WTC11 (cell line): ENCODE results near the gene LEF1. TPM values are rescaled to one million over a fixed set of nuclear protein-coding genes. Genes with fewer than 3 reads are reported as not detected.

Experiments
- ATAC-seq: fragments of 200-7000 bp; cut with Tn5 transposase; 2 replicates; pipeline ENCODE4 v1.10.0; 2021; ENCODE audit warnings: mild to moderate bottlenecking, moderate library complexity
- CTCF ChIA-PET: fragments of 300-600 bp; sonication (Branson Sonifier 250); formaldehyde crosslinking; loops from one replicate; lab custom pipeline; 2021; ENCODE audit warnings: antibody characterized with exemption; lab: Charles Lee
- POLR2A ChIA-PET: fragments of 350-600 bp; sonication (Branson Sonifier 250); formaldehyde crosslinking; loops from one replicate; lab custom pipeline; 2021; ENCODE audit warnings: antibody characterized with exemption; lab: Charles Lee
- DNase-seq: peaks from one replicate; pipeline ENCODE4 v3.0.0; 2021; ENCODE audit warnings: low spot score
- H3K27ac Mint-ChIP-seq: 2 replicates; pipeline ENCODE4 v1.8.0; 2021; ENCODE audit warnings: mixed read lengths
- H3K27me3 Mint-ChIP-seq: 2 replicates; pipeline ENCODE4 v1.8.0; 2021; ENCODE audit warnings: low read depth, mild to moderate bottlenecking, moderate library complexity, mixed read lengths
- H3K36me3 Mint-ChIP-seq: 2 replicates; pipeline ENCODE4 v1.8.0; 2021; ENCODE audit warnings: mixed read lengths
- H3K4me1 Mint-ChIP-seq: 2 replicates; pipeline ENCODE4 v1.8.0; 2022; ENCODE audit warnings: mixed read lengths
- H3K4me3 Mint-ChIP-seq: 2 replicates; pipeline ENCODE4 v1.8.0; 2021; ENCODE audit warnings: mild to moderate bottlenecking, moderate library complexity, mixed read lengths
- H3K9me3 Mint-ChIP-seq: 2 replicates; pipeline ENCODE4 v1.8.0; 2021; ENCODE audit warnings: mixed read lengths
- ARID4B ChIP-seq: sonication (generic); formaldehyde crosslinking; IDR thresholded peaks from 2 replicates; pipeline ENCODE4 v1.8.0; 2023; ENCODE audit warnings: missing genetic modification reagents, mild to moderate bottlenecking, borderline replicate concordance
- ATF3 ChIP-seq: sonication (generic); formaldehyde crosslinking; conservative IDR thresholded peaks from 2 replicates; pipeline ENCODE4 v1.8.1; 2022; ENCODE audit warnings: mild to moderate bottlenecking, missing genetic modification reagents
- CREM ChIP-seq: sonication (generic); formaldehyde crosslinking; IDR thresholded peaks from 2 replicates; pipeline ENCODE4 v1.8.1; 2022; ENCODE audit warnings: mild to moderate bottlenecking, missing genetic modification reagents, moderate library complexity
- E2F4 ChIP-seq: sonication (generic); formaldehyde crosslinking; IDR thresholded peaks from 2 replicates; pipeline ENCODE4 v1.8.1; 2022; ENCODE audit warnings: low read depth, mild to moderate bottlenecking, moderate library complexity, missing genetic modification reagents, borderline replicate concordance
- FOXJ3 ChIP-seq: sonication (generic); formaldehyde crosslinking; IDR thresholded peaks from 2 replicates; pipeline ENCODE4 v1.9.0; 2021; ENCODE audit warnings: missing genetic modification reagents, mild to moderate bottlenecking, borderline replicate concordance
- GABPB1 ChIP-seq: sonication (generic); formaldehyde crosslinking; IDR thresholded peaks from 2 replicates; pipeline ENCODE4 v1.8.1; 2023; ENCODE audit warnings: mild to moderate bottlenecking, missing genetic modification reagents
- JUN ChIP-seq: sonication (generic); formaldehyde crosslinking; IDR thresholded peaks from 2 replicates; pipeline ENCODE4 v1.8.0; 2023; ENCODE audit warnings: mild to moderate bottlenecking, missing genetic modification reagents
- MXD4 ChIP-seq: fragments of 250-450 bp; sonication (Bioruptor Pico); IDR thresholded peaks from 2 replicates; pipeline ENCODE4 v1.8.0; 2021; ENCODE audit warnings: mild to moderate bottlenecking, moderate library complexity, borderline replicate concordance
- NR1H2 ChIP-seq: sonication (generic); formaldehyde crosslinking; IDR thresholded peaks from 2 replicates; pipeline ENCODE4 v1.9.0; 2021; ENCODE audit warnings: mild to moderate bottlenecking, moderate library complexity, missing genetic modification reagents
- RORB ChIP-seq: fragments of 250-450 bp; sonication (Bioruptor Pico); IDR thresholded peaks from 2 replicates; pipeline ENCODE4 v1.9.0; 2021; ENCODE audit warnings: mild to moderate bottlenecking
- SMAD4 ChIP-seq: sonication (generic); formaldehyde crosslinking; IDR thresholded peaks from 2 replicates; pipeline ENCODE4 v1.8.0; 2022; ENCODE audit warnings: mild to moderate bottlenecking, missing genetic modification reagents
- SOX15 ChIP-seq: fragments of 250-450 bp; sonication (Bioruptor Pico); IDR thresholded peaks from 2 replicates; pipeline ENCODE4 v1.9.0; 2021; ENCODE audit warnings: mild to moderate bottlenecking
- SP1 ChIP-seq: sonication (generic); formaldehyde crosslinking; conservative IDR thresholded peaks from 2 replicates; pipeline ENCODE4 v1.8.1; 2022; ENCODE audit warnings: missing genetic modification reagents
- TEAD1 ChIP-seq: sonication (generic); formaldehyde crosslinking; IDR thresholded peaks from 2 replicates; pipeline ENCODE4 v1.8.0; 2022; ENCODE audit warnings: mild to moderate bottlenecking, missing genetic modification reagents
- USF1 ChIP-seq: sonication (generic); formaldehyde crosslinking; IDR thresholded peaks from 2 replicates; pipeline ENCODE4 v1.8.0; 2022; ENCODE audit warnings: mild to moderate bottlenecking, missing genetic modification reagents
- ZNF232 ChIP-seq: sonication (generic); formaldehyde crosslinking; IDR thresholded peaks from 2 replicates; pipeline ENCODE4 v1.8.0; 2022; ENCODE audit warnings: mild to moderate bottlenecking, missing genetic modification reagents
- ZNF423 ChIP-seq: fragments of 250-450 bp; sonication (Bioruptor Pico); IDR thresholded peaks from 2 replicates; pipeline ENCODE4 v2.1.2; 2022; ENCODE audit warnings: mild to moderate bottlenecking, moderate library complexity
- ZNF425 ChIP-seq: fragments of 250-450 bp; sonication (Bioruptor Pico); conservative IDR thresholded peaks from 2 replicates; pipeline ENCODE4 v1.9.0; 2021; ENCODE audit warnings: mild to moderate bottlenecking
- total RNA-seq: library from RNA; stranded (reverse); gene quantifications from 3 replicates; pipeline ENCODE4 v1.2.3, GENCODE V29; 2021
- TF ChIP-seq, protein P1 (sequence below): sonication (generic); formaldehyde crosslinking; IDR thresholded peaks from 2 replicates; pipeline ENCODE4 v1.8.1; 2022; ENCODE audit warnings: mild to moderate bottlenecking, moderate library complexity, missing genetic modification reagents
- TF ChIP-seq, protein P2 (sequence below): fragments of 250-450 bp; sonication (Bioruptor Pico); IDR thresholded peaks from 2 replicates; pipeline ENCODE4 v1.9.0; 2021; ENCODE audit warnings: moderate library complexity, mild to moderate bottlenecking, inconsistent platforms, borderline replicate concordance

Gene LEF1
- total RNA-seq, 1 experiment from 2014 or later: 1.3 TPM

GRCh38 chr4:108170631-108171338 lies 2.1 kb upstream of the LEF1 start:
- Mint-ChIP-seq H3K27ac (no peak overlapping the region), H3K9me3 (no peaks in the 10 kb centered on the region), H3K27me3 (peaks cover 98% of the 10 kb centered on the region), H3K4me3 (peak overlapping the region; percentile 81), H3K36me3 (no peaks in the 10 kb centered on the region), H3K4me1 (peaks cover 51% of the 10 kb centered on the region)
- ATAC-seq (no peak), DNase-seq (no peak)
- no peak for TF ChIP-seq E2F4
- TF ChIP-seq, protein P1, sequence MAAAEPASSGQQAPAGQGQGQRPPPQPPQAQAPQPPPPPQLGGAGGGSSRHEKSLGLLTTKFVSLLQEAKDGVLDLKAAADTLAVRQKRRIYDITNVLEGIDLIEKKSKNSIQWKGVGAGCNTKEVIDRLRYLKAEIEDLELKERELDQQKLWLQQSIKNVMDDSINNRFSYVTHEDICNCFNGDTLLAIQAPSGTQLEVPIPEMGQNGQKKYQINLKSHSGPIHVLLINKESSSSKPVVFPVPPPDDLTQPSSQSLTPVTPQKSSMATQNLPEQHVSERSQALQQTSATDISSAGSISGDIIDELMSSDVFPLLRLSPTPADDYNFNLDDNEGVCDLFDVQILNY (CRISPR knock-in tag): no peak
- no peak for TF ChIP-seq FOXJ3 (CRISPR knock-in tag)
- no peak for TF ChIP-seq ZNF425
- no peak for TF ChIP-seq RORB
- TF ChIP-seq ZNF232 (CRISPR knock-in tag): no peak
- no peak for TF ChIP-seq SP1
- no peak for TF ChIP-seq SMAD4 (CRISPR knock-in tag)
- TF ChIP-seq TEAD1 (CRISPR knock-in tag): no peak
- TF ChIP-seq JUN (CRISPR knock-in tag): no peak
- no peak for TF ChIP-seq SOX15 (CRISPR knock-in tag)
- no peak for TF ChIP-seq USF1 (CRISPR knock-in tag)
- no peak for TF ChIP-seq CREM
- no peak for TF ChIP-seq ATF3
- TF ChIP-seq, protein P2, sequence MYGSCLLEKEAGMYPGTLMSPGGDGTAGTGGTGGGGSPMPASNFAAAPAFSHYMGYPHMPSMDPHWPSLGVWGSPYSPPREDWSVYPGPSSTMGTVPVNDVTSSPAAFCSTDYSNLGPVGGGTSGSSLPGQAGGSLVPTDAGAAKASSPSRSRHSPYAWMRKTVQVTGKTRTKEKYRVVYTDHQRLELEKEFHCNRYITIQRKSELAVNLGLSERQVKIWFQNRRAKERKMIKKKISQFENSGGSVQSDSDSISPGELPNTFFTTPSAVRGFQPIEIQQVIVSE: no peak
- ChIA-PET POLR2A (no interaction called here), CTCF (no interaction called here)

- ChIA-PET POLR2A (no interaction called here), CTCF (no interaction called here)
- peaks cover 55% of the 10 kb centered on the region for H3K4me1 Mint-ChIP-seq
- H3K27ac Mint-ChIP-seq: no peak overlapping the region
- peaks cover 98% of the 10 kb centered on the region for H3K27me3 Mint-ChIP-seq
- no peak for DNase-seq
- no peak for ATAC-seq
- H3K4me3 Mint-ChIP-seq: peak overlapping the region; percentile 81
- TF ChIP-seq GABPB1 (CRISPR knock-in tag) (no peak), MXD4 (CRISPR knock-in tag) (no peak)
- H3K36me3 Mint-ChIP-seq: no peaks in the 10 kb centered on the region
- H3K9me3 Mint-ChIP-seq: no peaks in the 10 kb centered on the region
Observed at GRCh38 chr4:108169664-108170063, 932 bp upstream of the LEF1 start.

- ChIA-PET CTCF (interaction anchor here (0.9 kb wide), 2 partner anchors 13 to 138 kb away, joined by 4 to 5 read pairs; no protein-coding TSS in a partner anchor), POLR2A (interaction anchor here (1.6 kb wide), 1 partner anchor 13 kb away, joined by 5 read pairs; no protein-coding TSS in a partner anchor)
- H3K27ac Mint-ChIP-seq: no peak overlapping the region
- H3K36me3 Mint-ChIP-seq: no peaks in the 10 kb centered on the region
- DNase-seq (no peak), ATAC-seq (no peak)
- peaks cover 98% of the 10 kb centered on the region for H3K27me3 Mint-ChIP-seq
- TF ChIP-seq ZNF423 (CRISPR knock-in tag) (peak; percentile 29; the same call in 1 of the 2 replicates), ARID4B (CRISPR knock-in tag) (0 out of 2 replicates have a peak, but pooled peaks have one; percentile 2), NR1H2 (CRISPR knock-in tag) (no peak)
- peaks cover 48% of the 10 kb centered on the region for H3K4me1 Mint-ChIP-seq
- peak overlapping the region; percentile 81 for H3K4me3 Mint-ChIP-seq
- H3K9me3 Mint-ChIP-seq: no peaks in the 10 kb centered on the region
Observed at GRCh38 chr4:108168160-108168670, 517 bp downstream of the LEF1 start.
